UCSD-AML1 (cell line): ENCODE results near the gene CLSTN3.
"Not testable (repeated sequence)": the region's sequence is repeated elsewhere in the genome, so short reads cannot be mapped to it uniquely, and the experiment has no call there.

Source experiments
- DNase-seq: peaks from one replicate; lab custom pipeline; 2025; ENCODE audit not compliant: unreplicated experiment; lab: John Stamatoyannopoulos, UW

The CLSTN3 gene

GRCh38 chr12:7103837-7104584, 26.2 kb upstream of the CLSTN3 start:
- DNase-seq, result no peak

DNA sequence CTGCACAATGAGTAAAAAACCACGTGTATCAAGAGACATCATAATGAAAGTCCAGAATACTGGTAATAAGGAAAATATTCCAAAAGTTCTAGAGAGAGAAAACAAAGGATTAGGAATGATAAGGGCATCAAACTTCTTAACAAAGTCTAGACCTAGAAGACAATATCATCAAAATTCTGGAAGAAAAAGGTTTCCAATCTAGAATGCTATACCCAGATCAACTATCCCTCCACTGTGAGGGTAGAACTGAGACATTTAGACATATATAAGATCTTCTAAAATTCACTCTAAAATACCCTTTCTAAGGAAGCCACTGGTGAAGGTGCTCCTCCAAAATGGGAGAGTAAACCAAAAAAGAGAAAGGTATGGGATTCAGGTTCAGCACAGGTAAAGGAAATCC, 24.1 kb upstream of the CLSTN3 start:
- DNase-seq, result no peak

GRCh38 chr12:7107181-7107580, 23.0 kb upstream of the CLSTN3 start:
- DNase-seq, result not testable (repeated sequence)

DNA sequence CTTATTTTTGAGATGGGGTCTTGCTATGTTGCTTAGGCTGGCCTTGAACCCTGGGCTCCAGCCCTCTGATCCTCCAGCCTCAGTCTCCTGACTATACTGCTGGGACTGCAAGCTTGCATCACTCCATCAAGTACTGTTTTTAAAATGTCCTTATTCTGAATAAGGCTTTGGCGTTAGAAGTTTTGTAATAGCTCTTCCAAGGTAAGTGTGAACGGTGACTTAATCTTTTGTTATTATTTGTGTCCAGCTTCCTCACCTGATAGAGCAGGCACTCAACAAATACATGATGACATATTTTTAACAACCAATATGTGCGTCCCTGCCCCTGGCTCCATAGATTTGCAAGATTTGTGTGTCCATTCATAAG, 22.6 kb upstream of the CLSTN3 start:
- no peak for DNase-seq

GRCh38 chr12:7108003-7108795, 22.0 kb upstream of the CLSTN3 start:
- DNase-seq, result peak; percentile 90

DNA sequence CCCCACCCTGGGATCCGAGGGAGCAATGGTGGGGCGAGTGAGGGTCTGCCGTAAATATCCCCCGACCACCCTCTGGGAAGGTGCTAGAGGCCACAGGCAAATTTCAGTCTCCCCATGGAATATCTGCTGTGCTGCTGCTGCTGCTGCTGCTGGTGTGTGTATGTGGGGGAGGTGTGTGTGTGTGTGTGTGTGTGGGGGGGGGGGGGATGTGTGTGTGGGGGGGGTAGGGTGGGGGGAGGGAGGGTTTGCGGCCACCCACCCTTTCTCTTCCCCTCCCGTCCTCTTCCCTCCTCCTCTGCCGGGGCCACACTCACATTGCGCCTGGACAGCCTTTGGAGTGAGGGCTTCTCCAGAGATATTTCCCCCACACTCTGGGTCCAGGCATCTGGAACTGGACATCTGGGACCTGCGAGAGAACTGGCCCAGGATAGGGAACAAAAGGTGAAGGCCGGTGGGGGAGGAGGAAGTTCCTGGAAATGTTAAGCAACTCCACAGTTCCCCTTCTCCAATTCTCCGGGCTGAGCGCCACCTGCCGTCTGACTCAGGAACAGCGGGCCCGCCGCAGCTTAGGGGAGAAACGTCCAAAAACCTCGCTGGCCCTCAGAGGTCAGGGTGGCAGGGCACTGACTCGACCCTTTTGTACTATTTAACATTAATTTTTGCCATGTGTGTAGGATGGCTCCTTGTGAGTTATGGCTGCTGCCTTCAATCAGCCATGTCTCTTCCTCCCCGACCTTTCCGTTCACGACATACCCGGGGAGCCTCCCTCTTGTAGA, 21.2 kb upstream of the CLSTN3 start, which contains the start of gene C1RL:
TSS of gene C1RL (minus strand) at position 419 of the 776 bp plus-strand sequence. CDS start at position 385, 34 bp downstream.
- DNase-seq, result peak; percentile 87

- DNase-seq, result no peak
Observed at GRCh38 chr12:7109572-7109920, 20.6 kb upstream of the CLSTN3 start.

DNA sequence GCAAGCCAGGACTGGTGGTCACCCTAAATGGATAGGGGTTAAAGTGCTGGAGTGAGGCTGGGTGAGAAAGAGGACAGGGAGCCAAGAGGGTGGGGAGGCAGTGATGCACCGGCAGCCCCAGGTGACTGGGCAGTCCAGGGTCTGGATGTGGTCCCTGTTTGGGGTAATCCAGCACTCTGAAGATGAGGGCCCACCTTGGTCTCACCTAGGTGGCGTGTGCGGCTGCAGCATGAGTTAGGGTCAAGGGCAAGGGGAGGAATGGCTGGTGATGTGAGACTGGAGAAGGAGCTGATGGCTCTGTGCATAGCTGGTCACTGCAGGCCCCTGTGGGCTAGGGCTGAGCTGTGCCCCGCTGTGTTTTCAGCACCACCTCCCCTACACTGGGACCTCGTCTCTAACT, 19.5 kb upstream of the CLSTN3 start:
- no peak for DNase-seq

- no peak for DNase-seq
Observed at GRCh38 chr12:7112041-7112440, 18.1 kb upstream of the CLSTN3 start.

DNA sequence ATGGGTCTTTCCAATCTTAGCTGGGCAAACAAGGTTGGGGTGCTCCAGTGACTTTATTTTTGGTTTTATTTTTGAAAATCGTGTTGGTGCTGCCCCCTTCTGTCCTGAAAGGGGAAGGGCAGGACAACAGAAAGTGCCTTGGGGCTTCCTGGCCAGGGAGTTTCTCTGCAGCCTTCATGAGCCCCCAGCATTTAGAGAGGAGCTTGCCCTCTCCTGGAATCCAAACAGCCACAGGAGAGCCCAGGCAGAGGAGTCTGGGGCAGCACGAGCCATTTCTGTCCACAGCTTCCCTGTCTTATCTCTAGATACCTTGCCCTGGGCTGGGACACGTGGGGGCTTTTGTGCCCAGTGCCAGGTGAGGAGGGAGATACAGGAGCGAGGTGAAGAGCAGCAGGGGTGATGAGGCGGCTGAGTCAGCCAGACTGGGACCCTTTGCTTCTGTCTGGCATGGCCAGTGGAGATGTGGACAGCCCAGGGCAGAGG, 16.7 kb upstream of the CLSTN3 start:
- DNase-seq, result no peak

DNA sequence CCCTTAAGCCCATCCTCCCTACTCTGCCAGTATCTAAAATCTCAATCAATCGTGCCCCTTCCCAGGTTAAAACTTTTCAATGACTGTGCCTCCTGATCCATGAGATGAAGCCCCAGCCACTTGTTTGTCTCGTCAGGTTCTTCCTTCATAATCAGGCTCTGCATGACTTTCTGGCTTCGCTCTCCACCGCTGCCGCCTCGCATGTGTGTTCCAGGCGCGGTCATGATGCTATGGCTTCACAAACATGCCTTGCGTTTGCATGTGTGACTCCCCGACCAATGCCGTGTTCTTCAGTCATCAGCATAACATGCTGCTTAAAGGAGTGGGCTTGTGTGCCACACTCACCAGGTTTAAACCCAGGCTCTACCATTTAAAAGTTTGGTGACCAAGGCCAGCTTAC, 16.2 kb upstream of the CLSTN3 start:
- DNase-seq, result no peak

- DNase-seq, result no peak
Observed at GRCh38 chr12:7114851-7115250, 15.3 kb upstream of the CLSTN3 start.

DNA sequence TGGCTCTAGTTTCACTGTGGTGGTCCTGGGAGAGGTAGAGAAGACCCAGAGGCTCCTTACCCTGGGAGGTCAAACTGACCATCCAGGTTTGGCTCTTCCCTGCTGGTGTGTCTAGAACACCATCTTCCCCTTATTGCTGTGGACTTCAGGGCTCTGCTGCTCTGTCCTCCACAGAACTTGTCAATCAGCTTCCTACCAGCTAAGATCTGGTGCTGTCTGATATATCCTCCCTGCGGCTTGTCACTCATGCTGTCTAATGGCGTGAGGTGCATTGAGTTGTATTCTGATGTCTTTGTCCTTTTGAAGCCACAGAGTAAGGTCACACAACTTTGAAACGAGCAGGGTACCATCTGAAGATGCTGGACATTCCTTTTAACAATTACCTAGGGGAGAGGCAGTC, 14.0 kb upstream of the CLSTN3 start:
- DNase-seq, result no peak

- no peak for DNase-seq
Observed at GRCh38 chr12:7116916-7117315, 13.3 kb upstream of the CLSTN3 start.

DNA sequence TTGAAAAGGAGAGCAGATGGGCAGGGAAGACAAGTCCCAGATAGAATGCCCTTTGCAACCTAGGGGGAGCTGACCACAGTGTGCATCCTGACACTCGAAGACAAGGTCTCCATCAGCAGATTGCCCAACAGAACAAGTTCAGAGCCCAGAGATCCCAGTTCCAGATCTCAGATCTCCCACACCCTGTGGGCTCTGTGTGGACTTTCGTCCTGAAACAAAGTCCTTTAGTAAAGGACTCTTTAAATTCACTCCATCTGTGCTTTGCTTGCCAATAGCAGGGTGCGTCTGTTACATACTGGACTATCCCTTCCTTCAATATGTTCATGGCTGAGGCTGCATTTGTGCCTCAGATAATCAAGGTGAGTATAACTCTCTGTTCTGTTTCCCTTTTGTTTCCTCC, 12.5 kb upstream of the CLSTN3 start:
- DNase-seq, result no peak

GRCh38 chr12:7118881-7119280, 11.3 kb upstream of the CLSTN3 start:
- no peak for DNase-seq

- no peak for DNase-seq
Observed at GRCh38 chr12:7120166-7120565, 10.0 kb upstream of the CLSTN3 start.

GRCh38 chr12:7121324-7121723, 8.8 kb upstream of the CLSTN3 start:
- no peak for DNase-seq

- no peak for DNase-seq
Observed at GRCh38 chr12:7122811-7123769, 7.1 kb upstream of the CLSTN3 start.

DNA sequence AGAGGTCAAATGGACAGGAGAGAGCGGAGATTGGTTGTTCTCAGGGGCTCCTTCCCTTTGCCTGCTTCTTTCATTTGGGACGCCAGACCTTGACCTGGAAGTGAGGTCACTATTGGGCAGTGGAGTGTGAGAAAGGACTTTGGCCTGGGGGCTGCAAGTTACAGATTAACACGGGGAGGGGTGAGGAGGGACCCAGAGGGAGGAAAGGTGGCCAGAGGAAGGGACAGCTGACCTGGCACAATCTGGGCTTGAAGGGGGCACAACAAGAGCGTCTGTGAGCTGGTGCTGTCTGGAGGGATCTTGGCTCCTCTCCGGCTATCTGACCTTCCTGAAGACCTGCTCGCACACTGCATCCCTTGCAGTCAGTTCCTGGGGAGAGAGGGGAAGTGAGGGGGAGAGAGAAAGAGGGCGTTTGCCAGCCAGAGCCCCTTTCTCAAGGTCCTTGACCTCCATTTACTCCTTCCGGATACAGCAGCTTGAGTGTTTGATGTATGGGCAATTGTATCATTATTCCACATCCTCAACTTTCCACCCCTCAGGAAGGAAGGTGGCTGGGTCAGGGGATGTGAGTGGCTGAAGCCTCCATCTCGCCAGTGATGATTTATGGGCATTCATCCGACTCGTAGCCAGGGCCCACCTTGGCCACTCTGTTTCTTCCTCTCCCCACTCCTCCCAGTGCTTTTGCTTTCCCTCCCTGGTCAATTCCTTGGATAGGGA, 6.2 kb upstream of the CLSTN3 start:
- DNase-seq, result peak; percentile 48
